GM12878 (cell line): ENCODE data around the gene IL27RA. TPM values are rescaled to one million over a fixed set of nuclear protein-coding genes. Genes with fewer than 3 reads are reported as not detected.

Experiments
- polyA plus RNA-seq, 11 experiments: library from polyadenylated mRNA; depleted of rRNA in 4 of 11; unstranded in 6 of 11; stranded (reverse) in 5 of 11; fragments of >200 nt; fragmentation: Nextera tagmentation in 4 of 11; fragmentation: Illumina TruSeq in 1 of 11; extraction: Ambion mirVana in 4 of 11; extraction: Trizol in 1 of 11; gene quantifications; 1 replicate in 1 of 11; 2 replicates in 10 of 11; pipeline versions ENCODE4 v1.2.1 to v1.2.3, GENCODE V29; 2011 to 2016; ENCODE audit warnings: inconsistent platforms in 2 of 11, missing spikeins in 2 of 11, low read depth in 1 of 11
- total RNA-seq, 4 experiments: library from RNA; depleted of rRNA in 3 of 4; stranded (reverse); fragments of >200 nt in 3 of 4; fragmentation: Illumina TruSeq in 1 of 4; extraction: Trizol in 1 of 4; gene quantifications; 2 replicates each; pipeline versions ENCODE4 v1.2.1 to v1.2.3, GENCODE V29; 2013 to 2021
- TF ChIP-seq, protein P1 (sequence below): fragments of 150-350 bp; IDR thresholded peaks from 2 replicates; pipeline ENCODE4 v1.6.1; 2016; ENCODE audit warnings: low read depth, low read length
- TF ChIP-seq, protein P2 (sequence below): fragments of 450-650 bp; IDR thresholded peaks from 2 replicates; pipeline ENCODE4 v1.6.1; 2017; ENCODE audit warnings: mild to moderate bottlenecking, moderate library complexity
- TF ChIP-seq, protein P3 (sequence below): fragments of 450-650 bp; IDR thresholded peaks from 2 replicates; pipeline ENCODE4 v1.6.1; 2017; ENCODE audit warnings: mild to moderate bottlenecking

The IL27RA gene
- total and polyA plus RNA-seq, 10 of the 15 experiments (the other 5 are each of a cell fraction or from before 2014, with no cell fraction given), result 8.4 to 63.5 (median 41.2) TPM

DNA sequence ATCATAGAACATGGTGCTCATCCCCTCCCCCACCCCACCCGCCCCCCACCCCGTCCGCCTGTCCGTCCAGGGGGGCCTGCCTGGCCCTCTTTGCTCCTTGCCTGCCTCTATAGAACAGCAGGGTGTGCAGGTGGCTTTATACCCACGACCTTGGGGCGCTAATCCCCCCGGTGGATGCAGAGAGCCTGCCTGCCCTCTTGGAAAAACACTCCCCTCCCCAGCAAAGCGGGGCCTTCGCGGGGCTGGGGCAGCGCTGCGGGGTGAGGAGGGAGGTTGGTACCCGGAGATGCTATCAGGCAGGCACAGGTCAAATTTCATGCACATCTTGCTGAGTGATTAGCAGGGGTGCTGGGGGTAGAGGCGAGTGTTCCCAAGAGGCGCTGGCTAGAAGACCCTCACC lies 47.4 kb upstream of the IL27RA start (continued):
- TF ChIP-seq, protein P1, sequence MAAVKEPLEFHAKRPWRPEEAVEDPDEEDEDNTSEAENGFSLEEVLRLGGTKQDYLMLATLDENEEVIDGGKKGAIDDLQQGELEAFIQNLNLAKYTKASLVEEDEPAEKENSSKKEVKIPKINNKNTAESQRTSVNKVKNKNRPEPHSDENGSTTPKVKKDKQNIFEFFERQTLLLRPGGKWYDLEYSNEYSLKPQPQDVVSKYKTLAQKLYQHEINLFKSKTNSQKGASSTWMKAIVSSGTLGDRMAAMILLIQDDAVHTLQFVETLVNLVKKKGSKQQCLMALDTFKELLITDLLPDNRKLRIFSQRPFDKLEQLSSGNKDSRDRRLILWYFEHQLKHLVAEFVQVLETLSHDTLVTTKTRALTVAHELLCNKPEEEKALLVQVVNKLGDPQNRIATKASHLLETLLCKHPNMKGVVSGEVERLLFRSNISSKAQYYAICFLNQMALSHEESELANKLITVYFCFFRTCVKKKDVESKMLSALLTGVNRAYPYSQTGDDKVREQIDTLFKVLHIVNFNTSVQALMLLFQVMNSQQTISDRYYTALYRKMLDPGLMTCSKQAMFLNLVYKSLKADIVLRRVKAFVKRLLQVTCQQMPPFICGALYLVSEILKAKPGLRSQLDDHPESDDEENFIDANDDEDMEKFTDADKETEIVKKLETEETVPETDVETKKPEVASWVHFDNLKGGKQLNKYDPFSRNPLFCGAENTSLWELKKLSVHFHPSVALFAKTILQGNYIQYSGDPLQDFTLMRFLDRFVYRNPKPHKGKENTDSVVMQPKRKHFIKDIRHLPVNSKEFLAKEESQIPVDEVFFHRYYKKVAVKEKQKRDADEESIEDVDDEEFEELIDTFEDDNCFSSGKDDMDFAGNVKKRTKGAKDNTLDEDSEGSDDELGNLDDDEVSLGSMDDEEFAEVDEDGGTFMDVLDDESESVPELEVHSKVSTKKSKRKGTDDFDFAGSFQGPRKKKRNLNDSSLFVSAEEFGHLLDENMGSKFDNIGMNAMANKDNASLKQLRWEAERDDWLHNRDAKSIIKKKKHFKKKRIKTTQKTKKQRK, result no peak
- TF ChIP-seq, protein P2, sequence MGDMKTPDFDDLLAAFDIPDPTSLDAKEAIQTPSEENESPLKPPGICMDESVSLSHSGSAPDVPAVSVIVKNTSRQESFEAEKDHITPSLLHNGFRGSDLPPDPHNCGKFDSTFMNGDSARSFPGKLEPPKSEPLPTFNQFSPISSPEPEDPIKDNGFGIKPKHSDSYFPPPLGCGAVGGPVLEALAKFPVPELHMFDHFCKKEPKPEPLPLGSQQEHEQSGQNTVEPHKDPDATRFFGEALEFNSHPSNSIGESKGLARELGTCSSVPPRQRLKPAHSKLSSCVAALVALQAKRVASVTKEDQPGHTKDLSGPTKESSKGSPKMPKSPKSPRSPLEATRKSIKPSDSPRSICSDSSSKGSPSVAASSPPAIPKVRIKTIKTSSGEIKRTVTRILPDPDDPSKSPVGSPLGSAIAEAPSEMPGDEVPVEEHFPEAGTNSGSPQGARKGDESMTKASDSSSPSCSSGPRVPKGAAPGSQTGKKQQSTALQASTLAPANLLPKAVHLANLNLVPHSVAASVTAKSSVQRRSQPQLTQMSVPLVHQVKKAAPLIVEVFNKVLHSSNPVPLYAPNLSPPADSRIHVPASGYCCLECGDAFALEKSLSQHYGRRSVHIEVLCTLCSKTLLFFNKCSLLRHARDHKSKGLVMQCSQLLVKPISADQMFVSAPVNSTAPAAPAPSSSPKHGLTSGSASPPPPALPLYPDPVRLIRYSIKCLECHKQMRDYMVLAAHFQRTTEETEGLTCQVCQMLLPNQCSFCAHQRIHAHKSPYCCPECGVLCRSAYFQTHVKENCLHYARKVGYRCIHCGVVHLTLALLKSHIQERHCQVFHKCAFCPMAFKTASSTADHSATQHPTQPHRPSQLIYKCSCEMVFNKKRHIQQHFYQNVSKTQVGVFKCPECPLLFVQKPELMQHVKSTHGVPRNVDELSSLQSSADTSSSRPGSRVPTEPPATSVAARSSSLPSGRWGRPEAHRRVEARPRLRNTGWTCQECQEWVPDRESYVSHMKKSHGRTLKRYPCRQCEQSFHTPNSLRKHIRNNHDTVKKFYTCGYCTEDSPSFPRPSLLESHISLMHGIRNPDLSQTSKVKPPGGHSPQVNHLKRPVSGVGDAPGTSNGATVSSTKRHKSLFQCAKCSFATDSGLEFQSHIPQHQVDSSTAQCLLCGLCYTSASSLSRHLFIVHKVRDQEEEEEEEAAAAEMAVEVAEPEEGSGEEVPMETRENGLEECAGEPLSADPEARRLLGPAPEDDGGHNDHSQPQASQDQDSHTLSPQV, result no peak
- TF ChIP-seq, protein P3, sequence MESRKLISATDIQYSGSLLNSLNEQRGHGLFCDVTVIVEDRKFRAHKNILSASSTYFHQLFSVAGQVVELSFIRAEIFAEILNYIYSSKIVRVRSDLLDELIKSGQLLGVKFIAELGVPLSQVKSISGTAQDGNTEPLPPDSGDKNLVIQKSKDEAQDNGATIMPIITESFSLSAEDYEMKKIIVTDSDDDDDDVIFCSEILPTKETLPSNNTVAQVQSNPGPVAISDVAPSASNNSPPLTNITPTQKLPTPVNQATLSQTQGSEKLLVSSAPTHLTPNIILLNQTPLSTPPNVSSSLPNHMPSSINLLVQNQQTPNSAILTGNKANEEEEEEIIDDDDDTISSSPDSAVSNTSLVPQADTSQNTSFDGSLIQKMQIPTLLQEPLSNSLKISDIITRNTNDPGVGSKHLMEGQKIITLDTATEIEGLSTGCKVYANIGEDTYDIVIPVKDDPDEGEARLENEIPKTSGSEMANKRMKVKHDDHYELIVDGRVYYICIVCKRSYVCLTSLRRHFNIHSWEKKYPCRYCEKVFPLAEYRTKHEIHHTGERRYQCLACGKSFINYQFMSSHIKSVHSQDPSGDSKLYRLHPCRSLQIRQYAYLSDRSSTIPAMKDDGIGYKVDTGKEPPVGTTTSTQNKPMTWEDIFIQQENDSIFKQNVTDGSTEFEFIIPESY, result no peak
